NCI-H510A treated with DMSO at 0.1 percent for 48 hours (cell line): ENCODE measurements around the gene FNBP1L.

Source experiments
- DNase-seq: peaks from one replicate; lab custom pipeline; 2025; lab: John Stamatoyannopoulos, UW

Gene FNBP1L

GRCh38 chr1:93447481-93448291, at the start of gene FNBP1L:
Gene FNBP1L, plus strand, starts transcription at chr1:93448118. Its CDS starts 164 bp downstream, at chr1:93448282.
- DNase-seq: peak; percentile 94

- DNase-seq: no peak
These were observed 48.1 kb upstream of the FNBP1L start for GRCh38 chr1:93399781-93400180.

GRCh38 chr1:93408203-93408602, 39.7 kb upstream of the FNBP1L start:
- DNase-seq: no peak

GRCh38 chr1:93411000-93411399, 36.9 kb upstream of the FNBP1L start:
- no peak for DNase-seq

- no peak for DNase-seq
These were observed 33.2 kb upstream of the FNBP1L start for GRCh38 chr1:93414749-93415148.

GRCh38 chr1:93415296-93415695, 32.6 kb upstream of the FNBP1L start:
- no peak for DNase-seq

GRCh38 chr1:93416183-93416582, 31.7 kb upstream of the FNBP1L start:
- DNase-seq: no peak

- DNase-seq: no peak
These were observed 28.6 kb upstream of the FNBP1L start for GRCh38 chr1:93419344-93419743.

GRCh38 chr1:93420400-93420799, 27.5 kb upstream of the FNBP1L start:
- no peak for DNase-seq

- DNase-seq: no peak
These were observed 21.7 kb upstream of the FNBP1L start for GRCh38 chr1:93426181-93426580.

GRCh38 chr1:93427656-93428055, 20.3 kb upstream of the FNBP1L start:
- no peak for DNase-seq

- DNase-seq: no peak
These were observed 14.4 kb upstream of the FNBP1L start for GRCh38 chr1:93433407-93433961.

GRCh38 chr1:93434088-93434487, 13.8 kb upstream of the FNBP1L start:
- no peak for DNase-seq

- DNase-seq: no peak
These were observed 12.9 kb upstream of the FNBP1L start for GRCh38 chr1:93434987-93435386.

GRCh38 chr1:93435443-93435842, 12.5 kb upstream of the FNBP1L start:
- DNase-seq: no peak

- no peak for DNase-seq
These were observed 11.4 kb upstream of the FNBP1L start for GRCh38 chr1:93436496-93436895.

- DNase-seq: peak; percentile 90
These were observed 9.8 kb upstream of the FNBP1L start for GRCh38 chr1:93437976-93438605.

- no peak for DNase-seq
These were observed 9.2 kb upstream of the FNBP1L start for GRCh38 chr1:93438716-93439115.

GRCh38 chr1:93440272-93440671, 7.6 kb upstream of the FNBP1L start:
- peak; percentile 49 for DNase-seq

GRCh38 chr1:93440706-93441105, 7.2 kb upstream of the FNBP1L start:
- no peak for DNase-seq

- DNase-seq: no peak
These were observed 6.3 kb upstream of the FNBP1L start for GRCh38 chr1:93441589-93441988.

GRCh38 chr1:93442008-93442666, 5.8 kb upstream of the FNBP1L start:
- DNase-seq: no peak

GRCh38 chr1:93442741-93443140, 5.2 kb upstream of the FNBP1L start:
- no peak for DNase-seq
